ENCODE results near the gene RNF10. TPM values are rescaled to one million over a fixed set of nuclear protein-coding genes. Genes with fewer than 3 reads are reported as not detected.

RNF10 gene
- total RNA-seq, 1 donor from 2014 or later: 190 TPM

DNA sequence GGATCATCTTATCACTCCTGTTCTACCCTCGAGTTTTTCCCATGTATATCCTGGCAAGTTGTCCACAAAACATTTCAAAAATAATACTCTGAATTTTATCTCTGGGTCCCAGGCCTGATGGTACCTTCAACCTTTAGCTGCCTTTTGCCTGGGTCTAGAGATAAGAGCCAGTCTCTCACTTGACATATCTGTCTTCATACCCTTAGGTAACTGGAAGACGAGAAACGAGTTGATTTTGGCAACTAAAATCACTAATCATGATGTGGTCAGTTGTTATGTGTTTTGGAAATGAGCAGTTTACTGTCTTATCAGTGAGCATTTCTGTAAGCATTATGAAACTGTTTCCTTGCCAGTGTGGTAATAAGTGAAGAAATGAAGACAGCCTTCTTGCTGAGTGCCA, 6.3 kb downstream of the RNF10 start:
- Histone ChIP-seq H3K36me3 (peaks cover 11% of the 10 kb centered on the region), H3K9me3 (no peaks in the 10 kb centered on the region), H3K27me3 (no peaks in the 10 kb centered on the region), H3K4me3 (no peak overlapping the region), H3K27ac (peak overlapping the region; percentile 67), H3K4me1 (peaks cover 72% of the 10 kb centered on the region)
- DNase-seq: no peak
- ATAC-seq: peak; percentile 45
- TF ChIP-seq, protein P1, sequence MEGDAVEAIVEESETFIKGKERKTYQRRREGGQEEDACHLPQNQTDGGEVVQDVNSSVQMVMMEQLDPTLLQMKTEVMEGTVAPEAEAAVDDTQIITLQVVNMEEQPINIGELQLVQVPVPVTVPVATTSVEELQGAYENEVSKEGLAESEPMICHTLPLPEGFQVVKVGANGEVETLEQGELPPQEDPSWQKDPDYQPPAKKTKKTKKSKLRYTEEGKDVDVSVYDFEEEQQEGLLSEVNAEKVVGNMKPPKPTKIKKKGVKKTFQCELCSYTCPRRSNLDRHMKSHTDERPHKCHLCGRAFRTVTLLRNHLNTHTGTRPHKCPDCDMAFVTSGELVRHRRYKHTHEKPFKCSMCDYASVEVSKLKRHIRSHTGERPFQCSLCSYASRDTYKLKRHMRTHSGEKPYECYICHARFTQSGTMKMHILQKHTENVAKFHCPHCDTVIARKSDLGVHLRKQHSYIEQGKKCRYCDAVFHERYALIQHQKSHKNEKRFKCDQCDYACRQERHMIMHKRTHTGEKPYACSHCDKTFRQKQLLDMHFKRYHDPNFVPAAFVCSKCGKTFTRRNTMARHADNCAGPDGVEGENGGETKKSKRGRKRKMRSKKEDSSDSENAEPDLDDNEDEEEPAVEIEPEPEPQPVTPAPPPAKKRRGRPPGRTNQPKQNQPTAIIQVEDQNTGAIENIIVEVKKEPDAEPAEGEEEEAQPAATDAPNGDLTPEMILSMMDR (IDR thresholded peaks at IDR 0.05): no peak
- intact Hi-C loops (cut with DNase I): no loop called here

DNA sequence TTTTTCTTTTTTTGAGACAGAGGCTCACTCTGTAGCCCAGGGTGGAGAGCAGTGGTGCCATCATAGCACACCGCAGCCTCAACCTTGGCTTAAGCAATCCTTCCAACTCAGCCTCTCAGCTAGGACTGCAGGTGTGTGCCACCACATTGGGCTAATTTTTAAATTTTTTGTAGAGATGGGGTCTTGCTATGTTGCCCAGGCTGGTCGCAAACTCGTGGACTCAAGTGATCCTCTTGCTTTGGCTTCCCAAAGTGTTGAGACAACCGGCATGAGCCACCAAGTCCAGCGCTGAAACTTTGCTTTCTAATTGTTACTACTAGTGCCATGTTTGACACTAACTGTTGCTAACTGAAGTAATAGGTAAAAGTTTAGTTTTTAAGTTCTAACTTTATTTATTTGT, 8.0 kb downstream of the RNF10 start:
- Histone ChIP-seq H3K27ac (peak overlapping the region; percentile 18), H3K4me1 (peaks cover 64% of the 10 kb centered on the region), H3K36me3 (peaks cover 29% of the 10 kb centered on the region), H3K9me3 (no peaks in the 10 kb centered on the region), H3K4me3 (no peak overlapping the region), H3K27me3 (no peaks in the 10 kb centered on the region)
- DNase-seq (no peak), ATAC-seq (no peak)
- TF ChIP-seq, protein P1 (IDR thresholded peaks at IDR 0.05): no peak
- intact Hi-C loops (cut with DNase I): no loop called here

- no peaks in the 10 kb centered on the region for H3K9me3 ChIP-seq
- no peaks in the 10 kb centered on the region for H3K27me3 ChIP-seq
- DNase-seq (no peak), ATAC-seq (no peak)
- no peak overlapping the region for H3K4me3 ChIP-seq
- TF ChIP-seq, protein P1 (IDR thresholded peaks at IDR 0.05): no peak
- peaks cover 54% of the 10 kb centered on the region for H3K36me3 ChIP-seq
- peaks cover 46% of the 10 kb centered on the region for H3K4me1 ChIP-seq
- H3K27ac ChIP-seq: no peak overlapping the region
- intact Hi-C loops (cut with DNase I): no loop called here
Measured at GRCh38 chr12:120544691-120545090, 10.5 kb downstream of the RNF10 start.

DNA sequence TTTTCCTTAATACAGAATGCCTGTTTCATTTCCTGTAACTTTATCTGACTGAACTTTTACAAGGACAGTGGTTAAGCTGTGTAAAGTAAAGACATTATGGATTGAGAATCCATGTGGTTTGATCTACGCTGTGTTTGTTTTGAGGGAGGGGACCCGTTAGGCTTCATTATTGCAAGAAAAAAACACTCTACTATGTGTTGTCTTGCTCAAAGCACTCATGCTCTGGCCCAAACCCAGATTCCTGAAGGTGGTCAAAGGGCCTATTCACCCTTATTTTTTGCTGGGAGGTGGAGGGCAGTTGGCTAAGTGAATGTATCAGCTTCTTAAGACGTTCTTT, 11.9 kb downstream of the RNF10 start:
- TF ChIP-seq, protein P1 (IDR thresholded peaks at IDR 0.05): no peak
- no peak overlapping the region for H3K4me3 ChIP-seq
- peaks cover 46% of the 10 kb centered on the region for H3K4me1 ChIP-seq

DNA sequence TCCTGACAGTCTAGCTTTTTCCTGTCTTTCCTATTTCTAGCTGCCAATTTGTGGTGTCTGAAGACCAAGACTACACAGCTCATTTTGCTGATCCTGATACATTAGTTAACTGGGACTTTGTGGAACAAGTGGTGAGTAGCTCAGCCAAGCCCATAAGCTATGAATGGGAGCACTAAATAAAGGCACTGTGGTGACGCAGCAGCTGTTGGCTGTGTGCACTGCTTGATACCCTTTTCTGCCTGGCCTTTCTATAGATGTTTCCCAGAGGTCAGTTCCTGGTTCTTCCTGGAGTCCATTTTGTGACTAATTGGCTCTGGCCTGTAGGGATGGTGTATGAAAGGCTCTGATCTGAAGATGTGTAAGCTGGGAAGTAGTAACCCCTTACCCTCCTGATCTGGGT, 20.5 kb downstream of the RNF10 start:
- ATAC-seq (no peak), DNase-seq (no peak)
- intact Hi-C loops (cut with DNase I): no loop called here
- no peaks in the 10 kb centered on the region for H3K9me3 ChIP-seq
- H3K27ac ChIP-seq: no peak overlapping the region
- H3K36me3 ChIP-seq: peaks cover 76% of the 10 kb centered on the region
- H3K4me3 ChIP-seq: no peak overlapping the region
- H3K4me1 ChIP-seq: peaks cover 27% of the 10 kb centered on the region
- no peaks in the 10 kb centered on the region for H3K27me3 ChIP-seq
- TF ChIP-seq, protein P1 (IDR thresholded peaks at IDR 0.05): no peak

More for the DNA sequence above, 11.9 kb downstream of the RNF10 start:
- Histone ChIP-seq H3K9me3 (no peaks in the 10 kb centered on the region), H3K27me3 (no peaks in the 10 kb centered on the region), H3K36me3 (peaks cover 57% of the 10 kb centered on the region), H3K27ac (no peak overlapping the region)
- ATAC-seq: no peak
- intact Hi-C loops (cut with DNase I): no loop called here
- DNase-seq: no peak

- ATAC-seq (no peak), DNase-seq (no peak)
- no peak overlapping the region for H3K4me3 ChIP-seq
- TF ChIP-seq, protein P1 (IDR thresholded peaks at IDR 0.05): no peak
- intact Hi-C loops (cut with DNase I): no loop called here
- no peak overlapping the region for H3K27ac ChIP-seq
- peaks cover 91% of the 10 kb centered on the region for H3K36me3 ChIP-seq
- H3K9me3 ChIP-seq: no peaks in the 10 kb centered on the region
- peaks cover under 1% of the 10 kb centered on the region for H3K4me1 ChIP-seq
- H3K27me3 ChIP-seq: no peaks in the 10 kb centered on the region
Measured at GRCh38 chr12:120557589-120557988, 23.4 kb downstream of the RNF10 start.
